ENCODE results near the gene PXDC1. TPM values are rescaled to one million over a fixed set of nuclear protein-coding genes. Genes with fewer than 3 reads are reported as not detected.

PXDC1 gene
- total RNA-seq, 8 experiments from 2014 or later = 4.3 to 88.6 (median 28.6) TPM

GRCh38 chr6:3714111-3714510, 37.4 kb downstream of the PXDC1 start:
- Histone ChIP-seq H3K4me3 (no peak overlapping the region), H3K27ac (no peak overlapping the region), H3K4me1 (replicated peaks in 1 of 2) (no peaks in the 10 kb centered on the region)
- no peak for ATAC-seq (replicated peaks in 6 of 8)
- in situ Hi-C loops (cut with MboI; ENCODE audit: low pct_unique_long_range_greater_than_20kb in 2 of 9, low sequenced_read_pairs in 9 of 9, unreplicated experiment in 9 of 9) = no loop called here
- 68 to 100% (median 100%) methylated on average over 1 to 4 of the region's 4 CpGs; no CpG with 5 or more reads in 1 of the 10 experiments for WGBS, 10 experiments

GRCh38 chr6:3712827-3713665, 38.5 kb downstream of the PXDC1 start:
- no peaks in the 10 kb centered on the region for H3K4me1 ChIP-seq (replicated peaks in 1 of 2)
- 43 to 98% (median 84%) methylated on average over 1 to 6 of the region's 9 CpGs; no CpG with 5 or more reads in 1 of the 10 experiments for WGBS, 10 experiments
- H3K27ac ChIP-seq = no peak overlapping the region
- in situ Hi-C loops (cut with MboI; ENCODE audit: low pct_unique_long_range_greater_than_20kb in 2 of 9, low sequenced_read_pairs in 9 of 9, unreplicated experiment in 9 of 9) = no loop called here
- ATAC-seq (replicated peaks in 6 of 8) = peak in 1 of 8 experiments; percentile 39
- no peak overlapping the region for H3K4me3 ChIP-seq

DNA sequence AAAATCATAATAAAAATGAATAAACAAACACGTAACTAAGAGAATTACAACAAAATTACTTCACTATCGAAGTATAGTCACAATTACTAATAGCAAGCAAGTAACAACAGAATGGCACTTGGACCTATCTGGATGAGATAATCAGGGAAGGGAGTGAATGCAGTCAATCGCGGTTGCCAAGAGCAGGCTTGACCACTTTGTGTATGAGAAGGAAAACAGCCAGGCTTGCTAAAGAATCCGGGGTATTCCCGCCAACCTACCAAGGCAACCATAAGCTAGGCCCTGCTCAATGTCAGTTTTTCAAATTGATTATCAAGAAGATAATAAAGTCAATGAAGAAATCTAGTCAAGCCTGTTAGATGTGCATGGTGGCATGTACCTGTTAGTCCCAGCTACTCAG, 39.7 kb downstream of the PXDC1 start:
- no peaks in the 10 kb centered on the region for H3K4me1 ChIP-seq (replicated peaks in 1 of 2)
- in situ Hi-C loops (cut with MboI; ENCODE audit: low pct_unique_long_range_greater_than_20kb in 2 of 9, low sequenced_read_pairs in 9 of 9, unreplicated experiment in 9 of 9) = no loop called here
- peak in 1 of 8 experiments; percentile 83 for ATAC-seq (replicated peaks in 6 of 8)
- 70 to 98% (median 94%) methylated on average over 2 to 6 of the region's 6 CpGs; no CpG with 5 or more reads in 1 of the 10 experiments for WGBS, 10 experiments
- no peak overlapping the region for H3K27ac ChIP-seq
- no peak overlapping the region for H3K4me3 ChIP-seq

DNA sequence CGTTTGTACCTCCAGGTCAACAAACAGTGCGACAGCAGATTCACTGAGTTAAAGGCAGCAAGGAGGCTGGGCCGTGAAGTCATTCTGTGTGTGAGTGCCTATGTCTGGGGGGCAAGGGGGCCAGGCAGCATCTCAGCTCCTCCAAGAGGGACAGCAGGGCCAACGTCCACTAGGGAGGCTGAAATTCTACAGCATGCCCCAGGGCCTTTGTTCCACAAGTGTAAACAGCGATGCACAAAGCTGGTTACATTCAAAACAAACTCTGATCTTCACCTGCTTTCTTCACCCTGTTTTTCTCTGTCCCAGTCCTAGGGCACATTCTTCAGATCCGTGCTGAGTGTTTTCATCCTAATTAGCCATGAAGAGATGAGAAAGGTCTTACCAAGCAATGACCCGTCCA, 41.1 kb downstream of the PXDC1 start:
- in situ Hi-C loops (cut with MboI; ENCODE audit: low pct_unique_long_range_greater_than_20kb in 2 of 9, low sequenced_read_pairs in 9 of 9, unreplicated experiment in 9 of 9) = no loop called here
- Histone ChIP-seq H3K4me1 (replicated peaks in 1 of 2) (no peaks in the 10 kb centered on the region), H3K27ac (no peak overlapping the region), H3K4me3 (no peak overlapping the region)
- ATAC-seq (replicated peaks in 6 of 8) = no peak
- 71 to 100% (median 84%) methylated on average over 1 to 7 of the region's 7 CpGs; no CpG with 5 or more reads in 2 of the 10 experiments for WGBS, 10 experiments

GRCh38 chr6:3708540-3708939, 43.0 kb downstream of the PXDC1 start:
- Histone ChIP-seq H3K4me1 (replicated peaks in 1 of 2) (no peaks in the 10 kb centered on the region), H3K4me3 (no peak overlapping the region), H3K27ac (no peak overlapping the region)
- no peak for ATAC-seq (replicated peaks in 6 of 8)
- in situ Hi-C loops (cut with MboI; ENCODE audit: low pct_unique_long_range_greater_than_20kb in 2 of 9, low sequenced_read_pairs in 9 of 9, unreplicated experiment in 9 of 9) = no loop called here
- WGBS, 10 experiments = 50 to 100% (median 75%) methylated on average over 1 to 3 of the region's 4 CpGs; no CpG with 5 or more reads in 2 of the 10 experiments

GRCh38 chr6:3707751-3708412, 43.6 kb downstream of the PXDC1 start:
- Histone ChIP-seq H3K27ac (no peak overlapping the region), H3K4me3 (no peak overlapping the region), H3K4me1 (replicated peaks in 1 of 2) (no peaks in the 10 kb centered on the region)
- in situ Hi-C loops (cut with MboI; ENCODE audit: low pct_unique_long_range_greater_than_20kb in 2 of 9, low sequenced_read_pairs in 9 of 9, unreplicated experiment in 9 of 9) = no loop called here
- WGBS, 10 experiments = 67 to 100% (median 96%) methylated on average over 1 to 9 of the region's 10 CpGs; no CpG with 5 or more reads in 3 of the 10 experiments
- ATAC-seq (replicated peaks in 6 of 8) = no peak

DNA sequence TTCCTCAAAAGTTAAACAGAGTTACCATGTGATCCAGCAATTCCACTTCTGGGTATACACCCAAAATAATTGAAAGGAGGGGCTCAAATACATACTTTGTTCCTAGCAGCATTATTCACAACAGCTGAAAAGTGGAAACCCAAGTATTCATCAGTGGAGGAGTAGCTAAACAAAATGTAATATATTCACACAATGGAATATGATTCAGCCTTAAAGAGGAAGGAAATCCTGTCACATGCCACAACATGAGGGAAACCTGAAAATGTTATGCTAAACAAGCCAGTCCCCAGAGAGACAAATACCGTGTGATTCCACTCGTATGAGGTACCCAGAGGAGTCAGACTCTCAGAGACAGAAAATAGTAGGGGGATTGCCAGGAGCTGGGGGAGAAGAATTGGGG, 44.5 kb downstream of the PXDC1 start:
- Histone ChIP-seq H3K4me1 (replicated peaks in 1 of 2) (no peaks in the 10 kb centered on the region), H3K4me3 (no peak overlapping the region), H3K27ac (no peak overlapping the region)
- WGBS, 10 experiments = 0 to 80% (median 60%) methylated on average over 1 to 2 of the region's 2 CpGs; no CpG with 5 or more reads in 5 of the 10 experiments
- ATAC-seq (replicated peaks in 6 of 8) = peak in 2 of 8 experiments; percentile 94 to 95
- in situ Hi-C loops (cut with MboI; ENCODE audit: low pct_unique_long_range_greater_than_20kb in 2 of 9, low sequenced_read_pairs in 9 of 9, unreplicated experiment in 9 of 9) = no loop called here

- Histone ChIP-seq H3K4me1 (replicated peaks in 1 of 2) (no peaks in the 10 kb centered on the region), H3K4me3 (no peak overlapping the region), H3K27ac (no peak overlapping the region)
- in situ Hi-C loops (cut with MboI; ENCODE audit: low pct_unique_long_range_greater_than_20kb in 2 of 9, low sequenced_read_pairs in 9 of 9, unreplicated experiment in 9 of 9) = no loop called here
- no peak for ATAC-seq (replicated peaks in 6 of 8)
- WGBS, 10 experiments = 36 to 92% (median 82%) methylated on average over 2 to 4 of the region's 4 CpGs
These were observed 45.0 kb downstream of the PXDC1 start for GRCh38 chr6:3706547-3706946.

GRCh38 chr6:3701631-3702030, 49.9 kb downstream of the PXDC1 start:
- in situ Hi-C loops (cut with MboI; ENCODE audit: low pct_unique_long_range_greater_than_20kb in 2 of 9, low sequenced_read_pairs in 9 of 9, unreplicated experiment in 9 of 9) = no loop called here
- Histone ChIP-seq H3K27ac (no peak overlapping the region), H3K4me1 (replicated peaks in 1 of 2) (no peaks in the 10 kb centered on the region), H3K4me3 (no peak overlapping the region)
- ATAC-seq (replicated peaks in 6 of 8) = no peak
- 30 to 100% (median 80%) methylated on average over 1 to 5 of the region's 5 CpGs; no CpG with 5 or more reads in 3 of the 10 experiments for WGBS, 10 experiments

- H3K4me3 ChIP-seq = no peak overlapping the region
- no peak for ATAC-seq (replicated peaks in 6 of 8)
- H3K4me1 ChIP-seq (replicated peaks in 1 of 2) = no peaks in the 10 kb centered on the region
- H3K27ac ChIP-seq = no peak overlapping the region
- in situ Hi-C loops (cut with MboI; ENCODE audit: low pct_unique_long_range_greater_than_20kb in 2 of 9, low sequenced_read_pairs in 9 of 9, unreplicated experiment in 9 of 9) = no loop called here
- WGBS, 10 experiments = 71 to 100% (median 86%) methylated on average over 1 to 3 of the region's 3 CpGs; no CpG with 5 or more reads in 3 of the 10 experiments
These were observed 52.3 kb downstream of the PXDC1 start for GRCh38 chr6:3699231-3699630.

DNA sequence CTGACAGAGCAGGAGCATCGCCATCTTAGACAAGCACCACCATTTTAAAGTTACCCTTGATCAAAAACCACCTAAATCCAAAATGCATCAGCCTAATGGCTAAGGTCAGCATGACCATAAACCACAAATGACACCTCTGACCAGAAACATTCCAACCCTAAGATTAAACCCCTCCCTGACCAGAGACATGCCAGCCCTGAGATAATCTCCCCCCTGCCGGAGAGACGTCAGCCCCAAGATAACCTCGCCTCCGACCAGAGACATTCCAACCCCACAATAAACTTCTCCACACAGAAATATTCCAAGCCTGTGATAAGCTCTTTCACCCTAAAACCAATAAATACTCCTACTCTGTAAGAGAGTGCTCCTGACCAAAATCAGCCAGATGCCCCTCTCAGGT, 53.5 kb downstream of the PXDC1 start:
- WGBS, 10 experiments = 67 to 100% (median 100%) methylated on average over 1 to 5 of the region's 5 CpGs; no CpG with 5 or more reads in 3 of the 10 experiments
- H3K27ac ChIP-seq = no peak overlapping the region
- in situ Hi-C loops (cut with MboI; ENCODE audit: low pct_unique_long_range_greater_than_20kb in 2 of 9, low sequenced_read_pairs in 9 of 9, unreplicated experiment in 9 of 9) = no loop called here
- no peak overlapping the region for H3K4me3 ChIP-seq
- H3K4me1 ChIP-seq (replicated peaks in 1 of 2) = no peaks in the 10 kb centered on the region
- no peak for ATAC-seq (replicated peaks in 6 of 8)

GRCh38 chr6:3697609-3698008, 53.9 kb downstream of the PXDC1 start:
- WGBS, 10 experiments = 20 to 100% (median 100%) methylated on average over 1 of the region's 1 CpG; no CpG with 5 or more reads in 6 of the 10 experiments
- in situ Hi-C loops (cut with MboI; ENCODE audit: low pct_unique_long_range_greater_than_20kb in 2 of 9, low sequenced_read_pairs in 9 of 9, unreplicated experiment in 9 of 9) = no loop called here
- ATAC-seq (replicated peaks in 6 of 8) = peak in 2 of 8 experiments; percentile 92 to 95
- Histone ChIP-seq H3K27ac (no peak overlapping the region), H3K4me3 (no peak overlapping the region), H3K4me1 (replicated peaks in 1 of 2) (no peaks in the 10 kb centered on the region)

DNA sequence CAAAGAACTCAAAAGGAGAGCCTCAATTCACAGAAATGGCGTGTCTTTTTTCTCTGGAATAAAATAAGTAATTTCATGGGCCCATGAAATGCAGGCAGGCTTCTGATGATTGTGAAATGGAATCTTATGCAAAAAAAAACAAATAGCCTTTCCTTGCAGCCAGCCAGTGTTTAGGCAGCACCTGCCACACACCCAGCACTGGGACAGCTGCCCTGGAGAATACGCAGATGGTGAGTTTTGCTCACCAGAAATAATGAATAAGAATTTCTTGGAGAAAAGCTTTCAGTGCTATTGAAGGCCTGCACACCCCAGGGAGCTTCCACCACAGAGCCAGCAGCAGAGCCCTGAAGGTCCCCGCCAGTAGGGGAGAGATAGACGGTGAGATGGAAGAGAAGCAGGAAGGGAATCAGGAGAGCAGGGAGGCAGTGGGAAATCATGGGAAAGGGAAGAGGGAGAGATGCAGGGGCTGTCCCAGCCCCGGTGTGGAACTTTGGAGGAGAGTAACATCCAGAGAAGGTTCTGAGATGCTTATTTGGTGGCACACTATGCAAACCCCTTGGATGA, 54.9 kb downstream of the PXDC1 start:
- in situ Hi-C loops (cut with MboI; ENCODE audit: low pct_unique_long_range_greater_than_20kb in 2 of 9, low sequenced_read_pairs in 9 of 9, unreplicated experiment in 9 of 9) = no loop called here
- no peaks in the 10 kb centered on the region for H3K4me1 ChIP-seq (replicated peaks in 1 of 2)
- H3K27ac ChIP-seq = no peak overlapping the region
- peak in 3 of 8 experiments; percentile 30 to 94 (median 56) for ATAC-seq (replicated peaks in 6 of 8)
- 20 to 100% (median 80%) methylated on average over 1 to 5 of the region's 5 CpGs; no CpG with 5 or more reads in 1 of the 10 experiments for WGBS, 10 experiments
- no peak overlapping the region for H3K4me3 ChIP-seq
